GM23338 (cell line): ENCODE measurements around the gene ST8SIA6. TPM values are rescaled to one million over a fixed set of nuclear protein-coding genes. Genes with fewer than 3 reads are reported as not detected.

ENCODE experiments used
- ATAC-seq: fragments of 200-7000 bp; cut with Tn5 transposase; 3 replicates; pipeline ENCODE4 v1.9.1; 2020
- DNase-seq: peaks from one replicate; pipeline ENCODE4 v3.0.0-alpha.2; 2015; ENCODE audit warnings: low spot score
- H2AFZ ChIP-seq: fragments of 200-600 bp; sonication (generic); 2 replicates; pipeline ENCODE4 v1.8.0; 2016; ENCODE audit warnings: antibody characterized with exemption, mild to moderate bottlenecking, moderate library complexity
- H3F3A ChIP-seq: fragments of 200-600 bp; sonication (generic); replicated peaks from 2 replicates; pipeline ENCODE4 v1.8.0; 2017; ENCODE audit warnings: antibody characterized with exemption, mixed run types, low read depth
- H3K27ac ChIP-seq: fragments of 200-600 bp; sonication (generic); 2 replicates; pipeline ENCODE4 v1.6.1; 2016; ENCODE audit warnings: low read depth
- H3K27me3 ChIP-seq: fragments of 200-600 bp; sonication (generic); 2 replicates; pipeline ENCODE4 v1.8.0; 2016; ENCODE audit warnings: mild to moderate bottlenecking, mixed run types, moderate library complexity; ENCODE audit not compliant: insufficient read depth
- H3K36me3 ChIP-seq: fragments of 200-600 bp; sonication (generic); 2 replicates; pipeline ENCODE4 v1.8.0; 2016; ENCODE audit warnings: mild to moderate bottlenecking; ENCODE audit not compliant: insufficient read depth
- H3K4me1 ChIP-seq: fragments of 200-600 bp; sonication (generic); 2 replicates; pipeline ENCODE4 v1.8.0; 2016; ENCODE audit warnings: mild to moderate bottlenecking, moderate library complexity; ENCODE audit not compliant: insufficient read depth
- H3K4me2 ChIP-seq: fragments of 200-600 bp; sonication (generic); 2 replicates; pipeline ENCODE4 v1.7.1; 2017; ENCODE audit warnings: mixed run types
- H3K4me3 ChIP-seq: fragments of 200-600 bp; sonication (generic); 2 replicates; pipeline ENCODE4 v1.6.1; 2016; ENCODE audit warnings: mixed run types
- H3K79me2 ChIP-seq: fragments of 200-600 bp; sonication (generic); replicated peaks from 2 replicates; pipeline ENCODE4 v1.8.0; 2017; ENCODE audit warnings: mild to moderate bottlenecking; ENCODE audit not compliant: insufficient read depth
- H3K9me2 ChIP-seq: fragments of 200-600 bp; sonication (generic); 2 replicates; pipeline ENCODE4 v1.8.0; 2017; ENCODE audit not compliant: insufficient read depth
- H4K20me1 ChIP-seq: fragments of 200-600 bp; sonication (generic); replicated peaks from 2 replicates; pipeline ENCODE4 v1.8.0; 2017; ENCODE audit warnings: mild to moderate bottlenecking; ENCODE audit not compliant: insufficient read depth
- H3K27ac Mint-ChIP-seq: 2 replicates; pipeline ENCODE4 v1.8.0; 2020; ENCODE audit warnings: inconsistent platforms, mild to moderate bottlenecking, moderate library complexity, mixed read lengths
- H3K27me3 Mint-ChIP-seq: 3 replicates; pipeline ENCODE4 v1.8.0; 2022; ENCODE audit warnings: low read depth, mild to moderate bottlenecking, moderate library complexity, mixed read lengths, inconsistent platforms; ENCODE audit not compliant: insufficient read depth, poor library complexity
- H3K36me3 Mint-ChIP-seq: 3 replicates; pipeline ENCODE4 v1.8.0; 2021; ENCODE audit warnings: low read depth, mild to moderate bottlenecking, inconsistent platforms, moderate library complexity, mixed read lengths
- H3K4me1 Mint-ChIP-seq: 3 replicates; pipeline ENCODE4 v1.8.0; 2020; ENCODE audit warnings: mild to moderate bottlenecking, inconsistent platforms, mixed read lengths
- H3K4me3 Mint-ChIP-seq: 3 replicates; pipeline ENCODE4 v1.8.0; 2021; ENCODE audit warnings: moderate library complexity, mild to moderate bottlenecking, inconsistent platforms, mixed read lengths
- H3K9me3 Mint-ChIP-seq: 3 replicates; pipeline ENCODE4 v1.8.0; 2020; ENCODE audit warnings: moderate library complexity, mild to moderate bottlenecking, inconsistent platforms, mixed read lengths
- CREB1 ChIP-seq: fragments of 250-450 bp; sonication (Bioruptor Pico); IDR thresholded peaks from 2 replicates; pipeline ENCODE4 v1.5.0; 2020; ENCODE audit warnings: low read depth, mild to moderate bottlenecking, moderate library complexity
- EZH2 ChIP-seq: fragments of 200-600 bp; sonication (generic); IDR thresholded peaks from one replicate; pipeline ENCODE4 v1.8.0; 2017; ENCODE audit warnings: antibody characterized with exemption, mild to moderate bottlenecking, low read depth; ENCODE audit not compliant: unreplicated experiment
- EZH2phosphoT487 ChIP-seq: fragments of 200-600 bp; sonication (generic); IDR thresholded peaks from one replicate; pipeline ENCODE4 v1.8.1; 2018; ENCODE audit warnings: antibody characterized with exemption; ENCODE audit not compliant: unreplicated experiment
- JUNB ChIP-seq: IDR thresholded peaks from one replicate; pipeline ENCODE4 v1.6.1; 2016; ENCODE audit warnings: antibody characterized with exemption; ENCODE audit not compliant: unreplicated experiment
- NANOG ChIP-seq: IDR thresholded peaks from 2 replicates; pipeline ENCODE4 v1.6.1; 2016; ENCODE audit warnings: antibody characterized with exemption, borderline replicate concordance
- POLR2AphosphoS5 ChIP-seq: IDR thresholded peaks from 2 replicates; pipeline ENCODE4 v1.6.1; 2016; ENCODE audit warnings: antibody characterized with exemption, low read depth
- STAT1 ChIP-seq: IDR thresholded peaks from one replicate; pipeline ENCODE4 v1.6.1; 2016; ENCODE audit warnings: antibody characterized with exemption; ENCODE audit not compliant: unreplicated experiment
- ZNF114 ChIP-seq: fragments of 250-450 bp; sonication (Bioruptor Pico); IDR thresholded peaks from 2 replicates; pipeline ENCODE4 v1.5.0; 2020; ENCODE audit warnings: mild to moderate bottlenecking, moderate library complexity
- polyA plus RNA-seq: library from polyadenylated mRNA; unstranded; fragments of >200 nt; fragmentation: Nextera tagmentation; extraction: Ambion mirVana; gene quantifications from 2 replicates; pipeline ENCODE4 v1.2.1, GENCODE V29; 2016
- total RNA-seq: library from RNA; depleted of rRNA; stranded (reverse); fragments of >200 nt; shearing (Covaris generic); gene quantifications from 2 replicates; pipeline ENCODE4 v1.2.3, GENCODE V29; 2014
- TF ChIP-seq, protein P1 (sequence below): fragments of 250-450 bp; sonication (Bioruptor Pico); IDR thresholded peaks from 2 replicates; pipeline ENCODE4 v1.5.0; 2020; ENCODE audit warnings: mild to moderate bottlenecking, moderate library complexity
- TF ChIP-seq, protein P2 (sequence below): IDR thresholded peaks from 2 replicates; pipeline ENCODE4 v1.6.1; 2016; ENCODE audit warnings: antibody characterized with exemption
- TF ChIP-seq, protein P3 (sequence below), 2 experiments: fragments of 200-600 bp in 1 of 2; sonication (generic) in 1 of 2; conservative IDR thresholded peaks; 2 replicates each; pipeline versions ENCODE4 v1.5.1 to v1.6.1; 2016 to 2017; ENCODE audit warnings: antibody characterized with exemption in 2 of 2, low read depth in 2 of 2, mild to moderate bottlenecking in 2 of 2, moderate library complexity in 1 of 2

Gene ST8SIA6
- total and polyA plus RNA-seq, 2 experiments from 2014 or later: 1.6 to 2.3 TPM

DNA sequence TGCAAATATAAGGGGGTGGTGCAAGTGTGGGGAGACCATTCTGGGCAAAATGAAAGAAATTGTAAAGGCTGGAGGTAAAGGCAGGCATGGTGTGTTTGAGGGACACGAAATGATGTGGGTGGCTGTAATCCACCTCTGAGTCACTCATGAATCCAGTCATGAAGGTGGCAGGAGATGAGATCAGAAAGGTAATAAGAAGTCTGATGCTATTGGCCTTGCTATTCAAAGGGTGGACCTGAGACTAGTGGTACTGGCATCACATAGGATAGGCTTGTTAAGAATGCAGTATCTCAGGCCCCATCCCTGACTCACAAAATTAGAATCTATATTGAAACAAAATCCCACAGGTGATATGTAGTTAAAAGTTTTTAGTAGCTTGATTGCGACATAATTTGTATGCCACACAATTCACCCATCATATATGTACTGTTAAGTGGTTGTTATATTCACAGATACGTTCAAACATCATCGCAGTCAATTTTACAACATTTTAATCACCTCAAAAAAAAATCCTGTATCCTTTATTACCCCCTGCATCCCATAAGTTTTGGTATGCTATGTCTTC is 85.6 kb downstream of the ST8SIA6 start (continued):
- TF ChIP-seq, protein P1, sequence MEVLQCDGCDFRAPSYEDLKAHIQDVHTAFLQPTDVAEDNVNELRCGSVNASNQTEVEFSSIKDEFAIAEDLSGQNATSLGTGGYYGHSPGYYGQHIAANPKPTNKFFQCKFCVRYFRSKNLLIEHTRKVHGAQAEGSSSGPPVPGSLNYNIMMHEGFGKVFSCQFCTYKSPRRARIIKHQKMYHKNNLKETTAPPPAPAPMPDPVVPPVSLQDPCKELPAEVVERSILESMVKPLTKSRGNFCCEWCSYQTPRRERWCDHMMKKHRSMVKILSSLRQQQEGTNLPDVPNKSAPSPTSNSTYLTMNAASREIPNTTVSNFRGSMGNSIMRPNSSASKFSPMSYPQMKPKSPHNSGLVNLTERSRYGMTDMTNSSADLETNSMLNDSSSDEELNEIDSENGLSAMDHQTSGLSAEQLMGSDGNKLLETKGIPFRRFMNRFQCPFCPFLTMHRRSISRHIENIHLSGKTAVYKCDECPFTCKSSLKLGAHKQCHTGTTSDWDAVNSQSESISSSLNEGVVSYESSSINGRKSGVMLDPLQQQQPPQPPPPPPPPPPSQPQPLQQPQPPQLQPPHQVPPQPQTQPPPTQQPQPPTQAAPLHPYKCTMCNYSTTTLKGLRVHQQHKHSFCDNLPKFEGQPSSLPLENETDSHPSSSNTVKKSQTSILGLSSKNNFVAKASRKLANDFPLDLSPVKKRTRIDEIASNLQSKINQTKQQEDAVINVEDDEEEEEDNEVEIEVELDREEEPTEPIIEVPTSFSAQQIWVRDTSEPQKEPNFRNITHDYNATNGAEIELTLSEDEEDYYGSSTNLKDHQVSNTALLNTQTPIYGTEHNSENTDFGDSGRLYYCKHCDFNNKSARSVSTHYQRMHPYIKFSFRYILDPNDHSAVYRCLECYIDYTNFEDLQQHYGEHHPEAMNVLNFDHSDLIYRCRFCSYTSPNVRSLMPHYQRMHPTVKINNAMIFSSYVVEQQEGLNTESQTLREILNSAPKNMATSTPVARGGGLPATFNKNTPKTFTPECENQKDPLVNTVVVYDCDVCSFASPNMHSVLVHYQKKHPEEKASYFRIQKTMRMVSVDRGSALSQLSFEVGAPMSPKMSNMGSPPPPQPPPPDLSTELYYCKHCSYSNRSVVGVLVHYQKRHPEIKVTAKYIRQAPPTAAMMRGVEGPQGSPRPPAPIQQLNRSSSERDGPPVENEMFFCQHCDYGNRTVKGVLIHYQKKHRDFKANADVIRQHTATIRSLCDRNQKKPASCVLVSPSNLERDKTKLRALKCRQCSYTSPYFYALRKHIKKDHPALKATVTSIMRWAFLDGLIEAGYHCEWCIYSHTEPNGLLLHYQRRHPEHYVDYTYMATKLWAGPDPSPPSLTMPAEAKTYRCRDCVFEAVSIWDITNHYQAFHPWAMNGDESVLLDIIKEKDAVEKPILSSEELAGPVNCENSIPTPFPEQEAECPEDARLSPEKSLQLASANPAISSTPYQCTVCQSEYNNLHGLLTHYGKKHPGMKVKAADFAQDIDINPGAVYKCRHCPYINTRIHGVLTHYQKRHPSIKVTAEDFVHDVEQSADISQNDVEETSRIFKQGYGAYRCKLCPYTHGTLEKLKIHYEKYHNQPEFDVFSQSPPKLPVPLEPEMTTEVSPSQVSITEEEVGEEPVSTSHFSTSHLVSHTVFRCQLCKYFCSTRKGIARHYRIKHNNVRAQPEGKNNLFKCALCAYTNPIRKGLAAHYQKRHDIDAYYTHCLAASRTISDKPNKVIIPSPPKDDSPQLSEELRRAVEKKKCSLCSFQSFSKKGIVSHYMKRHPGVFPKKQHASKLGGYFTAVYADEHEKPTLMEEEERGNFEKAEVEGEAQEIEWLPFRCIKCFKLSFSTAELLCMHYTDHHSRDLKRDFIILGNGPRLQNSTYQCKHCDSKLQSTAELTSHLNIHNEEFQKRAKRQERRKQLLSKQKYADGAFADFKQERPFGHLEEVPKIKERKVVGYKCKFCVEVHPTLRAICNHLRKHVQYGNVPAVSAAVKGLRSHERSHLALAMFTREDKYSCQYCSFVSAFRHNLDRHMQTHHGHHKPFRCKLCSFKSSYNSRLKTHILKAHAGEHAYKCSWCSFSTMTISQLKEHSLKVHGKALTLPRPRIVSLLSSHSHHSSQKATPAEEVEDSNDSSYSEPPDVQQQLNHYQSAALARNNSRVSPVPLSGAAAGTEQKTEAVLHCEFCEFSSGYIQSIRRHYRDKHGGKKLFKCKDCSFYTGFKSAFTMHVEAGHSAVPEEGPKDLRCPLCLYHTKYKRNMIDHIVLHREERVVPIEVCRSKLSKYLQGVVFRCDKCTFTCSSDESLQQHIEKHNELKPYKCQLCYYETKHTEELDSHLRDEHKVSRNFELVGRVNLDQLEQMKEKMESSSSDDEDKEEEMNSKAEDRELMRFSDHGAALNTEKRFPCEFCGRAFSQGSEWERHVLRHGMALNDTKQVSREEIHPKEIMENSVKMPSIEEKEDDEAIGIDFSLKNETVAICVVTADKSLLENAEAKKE (CRISPR knock-in tag): no peak
- TF ChIP-seq POLR2AphosphoS5 (no peak), STAT1 (no peak), NANOG (no peak), EZH2 (no peak), CREB1 (CRISPR knock-in tag) (no peak), EZH2phosphoT487 (no peak), ZNF114 (CRISPR knock-in tag) (no peak), JUNB (no peak)
- TF ChIP-seq, protein P2, sequence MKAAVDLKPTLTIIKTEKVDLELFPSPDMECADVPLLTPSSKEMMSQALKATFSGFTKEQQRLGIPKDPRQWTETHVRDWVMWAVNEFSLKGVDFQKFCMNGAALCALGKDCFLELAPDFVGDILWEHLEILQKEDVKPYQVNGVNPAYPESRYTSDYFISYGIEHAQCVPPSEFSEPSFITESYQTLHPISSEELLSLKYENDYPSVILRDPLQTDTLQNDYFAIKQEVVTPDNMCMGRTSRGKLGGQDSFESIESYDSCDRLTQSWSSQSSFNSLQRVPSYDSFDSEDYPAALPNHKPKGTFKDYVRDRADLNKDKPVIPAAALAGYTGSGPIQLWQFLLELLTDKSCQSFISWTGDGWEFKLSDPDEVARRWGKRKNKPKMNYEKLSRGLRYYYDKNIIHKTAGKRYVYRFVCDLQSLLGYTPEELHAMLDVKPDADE: no peak

DNA sequence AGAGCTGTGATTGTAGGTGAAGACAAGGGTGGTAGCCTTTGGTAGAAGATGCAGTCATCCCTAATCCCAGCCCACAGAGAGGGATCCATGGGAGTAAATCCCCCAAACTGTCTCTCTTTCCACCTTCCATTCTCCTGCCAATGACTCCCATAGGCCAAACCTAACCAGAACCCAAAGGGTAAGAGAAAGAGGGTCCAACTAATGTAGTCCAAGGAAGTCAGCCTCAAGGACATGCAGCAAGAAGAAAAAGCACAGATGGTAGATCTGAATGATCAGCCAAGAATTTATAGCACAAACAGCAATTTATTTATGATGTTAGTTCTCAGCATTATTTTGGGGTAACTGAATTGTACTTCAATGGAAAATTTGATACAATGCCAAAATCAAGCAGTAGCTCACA is 87.7 kb downstream of the ST8SIA6 start:
- no peaks in the 10 kb centered on the region for H4K20me1 ChIP-seq
- Mint-ChIP-seq H3K36me3 (no peaks in the 10 kb centered on the region), H3K4me1 (no peaks in the 10 kb centered on the region), H3K4me3 (no peak overlapping the region), H3K9me3 (peaks cover 8% of the 10 kb centered on the region; the same call in 1 of the 3 replicates), H3K27ac (no peak overlapping the region), H3K27me3 (peaks cover 2% of the 10 kb centered on the region)
- H3K36me3 ChIP-seq: no peaks in the 10 kb centered on the region
- no peak for DNase-seq
- H2AFZ ChIP-seq: no peak overlapping the region
- no peak overlapping the region for H3K4me3 ChIP-seq
- H3K4me2 ChIP-seq: no peak overlapping the region
- H3F3A ChIP-seq: no peaks in the 10 kb centered on the region
- H3K27ac ChIP-seq: no peak overlapping the region
- no peak for ATAC-seq
- H3K9me2 ChIP-seq: no peaks in the 10 kb centered on the region
- no peaks in the 10 kb centered on the region for H3K4me1 ChIP-seq
- no peaks in the 10 kb centered on the region for H3K27me3 ChIP-seq
- no peaks in the 10 kb centered on the region for H3K79me2 ChIP-seq
- TF ChIP-seq, protein P3, sequence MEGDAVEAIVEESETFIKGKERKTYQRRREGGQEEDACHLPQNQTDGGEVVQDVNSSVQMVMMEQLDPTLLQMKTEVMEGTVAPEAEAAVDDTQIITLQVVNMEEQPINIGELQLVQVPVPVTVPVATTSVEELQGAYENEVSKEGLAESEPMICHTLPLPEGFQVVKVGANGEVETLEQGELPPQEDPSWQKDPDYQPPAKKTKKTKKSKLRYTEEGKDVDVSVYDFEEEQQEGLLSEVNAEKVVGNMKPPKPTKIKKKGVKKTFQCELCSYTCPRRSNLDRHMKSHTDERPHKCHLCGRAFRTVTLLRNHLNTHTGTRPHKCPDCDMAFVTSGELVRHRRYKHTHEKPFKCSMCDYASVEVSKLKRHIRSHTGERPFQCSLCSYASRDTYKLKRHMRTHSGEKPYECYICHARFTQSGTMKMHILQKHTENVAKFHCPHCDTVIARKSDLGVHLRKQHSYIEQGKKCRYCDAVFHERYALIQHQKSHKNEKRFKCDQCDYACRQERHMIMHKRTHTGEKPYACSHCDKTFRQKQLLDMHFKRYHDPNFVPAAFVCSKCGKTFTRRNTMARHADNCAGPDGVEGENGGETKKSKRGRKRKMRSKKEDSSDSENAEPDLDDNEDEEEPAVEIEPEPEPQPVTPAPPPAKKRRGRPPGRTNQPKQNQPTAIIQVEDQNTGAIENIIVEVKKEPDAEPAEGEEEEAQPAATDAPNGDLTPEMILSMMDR (conservative IDR thresholded peaks at IDR 0.05; ENCODE audit: low read depth in 2 of 2): no peak
- TF ChIP-seq JUNB (no peak), CREB1 (CRISPR knock-in tag) (no peak), EZH2 (no peak)
